Thyroid gland (tissue), 4 donors: Measurements from ENCODE around the gene CCN5. TPM values are rescaled to one million over a fixed set of nuclear protein-coding genes. Genes with fewer than 3 reads are reported as not detected.
A peak's percentile ranks its signal among the peaks of the same experiment; 100 is the strongest.

ENCODE experiments used
- DNase-seq, 2 donors: peaks; one replicate each; pipeline ENCODE4 v3.0.0-alpha.2; 2019
- H3K27ac ChIP-seq, 3 donors: fragments of 200-600 bp; sonication (generic); 1 replicate in 2 of 3; 2 replicates in 1 of 3; pipeline ENCODE4 v1.5.1; 2016 to 2019; ENCODE audit warnings: mild to moderate bottlenecking in 1 of 3, moderate library complexity in 1 of 3
- H3K27me3 ChIP-seq: fragments of 200-600 bp; sonication (generic); one replicate; pipeline ENCODE4 v1.5.1; 2019
- H3K36me3 ChIP-seq, 2 donors: fragments of 200-600 bp; sonication (generic); one replicate each; pipeline ENCODE4 v1.5.1; 2016 to 2019
- H3K4me1 ChIP-seq, 2 donors: fragments of 200-600 bp; sonication (generic); one replicate each; pipeline ENCODE4 v1.5.1; 2017 to 2019
- H3K4me3 ChIP-seq, 3 donors: fragments of 200-600 bp; sonication (generic); replicated peaks in 1 of 3; 1 replicate in 2 of 3; 2 replicates in 1 of 3; pipeline ENCODE4 v1.5.1; 2016; ENCODE audit warnings: mild to moderate bottlenecking in 1 of 3
- H3K9me3 ChIP-seq: fragments of 200-600 bp; sonication (generic); one replicate; pipeline ENCODE4 v1.5.1; 2017
- POLR2A ChIP-seq, 2 donors: fragments of 450-650 bp; IDR thresholded peaks; one replicate each; pipeline ENCODE4 v1.6.1; 2017; ENCODE audit warnings: antibody characterized with exemption in 2 of 2, mild to moderate bottlenecking in 2 of 2, moderate library complexity in 1 of 2
- WGBS, 2 donors: methylation state at CpG; one replicate each; pipeline ENCODE4 v1.1.5; 2017; 5-methylcytosine and 5-hydroxymethylcytosine counted together
- intact Hi-C: fragments of 100-400 bp; cut with DNase I; formaldehyde crosslinking; loops from one replicate; pipeline ENCODE4 v1.15.1; 2023
- total RNA-seq, 4 donors: library from RNA; depleted of rRNA; stranded (reverse); fragments of >200 nt; gene quantifications; one replicate each; pipeline ENCODE4 v1.2.3, GENCODE V29; 2016
- TF ChIP-seq, protein P1 (sequence below), 6 experiments: fragments of 200-600 bp in 3 of 6; fragments of 450-650 bp in 3 of 6; sonication (generic) in 3 of 6; IDR thresholded peaks; one replicate each; pipeline ENCODE4 v1.5.1; 2016 to 2019; ENCODE audit warnings: antibody characterized with exemption in 6 of 6, mild to moderate bottlenecking in 2 of 6, inconsistent platforms in 1 of 6, moderate library complexity in 1 of 6

CCN5 gene
- total RNA-seq, 4 donors from 2014 or later = 4.7 to 47.6 (median 26.6) TPM

DNA sequence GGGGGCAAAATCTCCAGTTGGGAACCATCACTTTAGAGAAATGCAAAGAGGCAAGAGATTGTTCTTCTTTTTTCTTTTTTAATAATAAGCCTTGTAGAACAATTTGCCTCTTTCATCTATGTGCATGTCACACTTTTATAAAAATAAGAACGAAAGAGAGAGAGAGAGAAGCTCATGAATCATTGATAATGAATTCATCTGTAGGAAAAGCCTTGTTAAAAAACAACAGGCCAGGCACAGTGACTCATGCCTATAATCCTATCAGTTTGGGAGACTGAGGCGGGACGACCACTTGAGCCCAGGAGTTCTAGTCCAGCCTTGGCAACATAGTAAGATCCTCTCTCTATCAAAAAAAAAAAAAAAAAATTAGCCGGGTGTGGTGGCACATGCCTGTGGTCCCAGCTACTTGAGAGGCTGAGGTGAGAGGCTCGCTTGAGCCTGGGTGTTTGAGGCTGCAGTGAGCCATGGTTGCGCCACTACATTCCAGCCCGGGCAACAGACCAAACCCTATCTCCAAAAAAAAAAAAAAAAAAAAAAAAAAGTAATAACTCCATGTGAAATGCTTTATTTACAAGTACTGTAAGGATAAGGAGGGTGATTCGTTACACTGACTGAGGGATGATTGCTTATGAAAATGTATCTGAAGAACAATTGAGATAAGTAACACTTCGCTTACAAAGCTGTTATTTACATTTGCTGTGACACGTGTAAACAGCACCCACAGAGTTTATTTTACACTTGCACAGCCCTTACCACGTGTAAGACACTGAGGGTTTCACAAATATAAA, 6.0 kb downstream of the CCN5 start:
- Histone ChIP-seq H3K4me1 (peaks cover 4 to 18% of the 10 kb centered on the region in 2 donors), H3K36me3 (no peaks in the 10 kb centered on the region), H3K9me3 (no peaks in the 10 kb centered on the region), H3K4me3 (no peak overlapping the region), H3K27me3 (no peaks in the 10 kb centered on the region), H3K27ac (peak overlapping the region; percentile 4 to 71 (median 49))
- DNase-seq = no peak
- 55 to 70% methylated on average over 11 of the region's 11 CpGs for WGBS, 2 donors
- TF ChIP-seq, protein P1, sequence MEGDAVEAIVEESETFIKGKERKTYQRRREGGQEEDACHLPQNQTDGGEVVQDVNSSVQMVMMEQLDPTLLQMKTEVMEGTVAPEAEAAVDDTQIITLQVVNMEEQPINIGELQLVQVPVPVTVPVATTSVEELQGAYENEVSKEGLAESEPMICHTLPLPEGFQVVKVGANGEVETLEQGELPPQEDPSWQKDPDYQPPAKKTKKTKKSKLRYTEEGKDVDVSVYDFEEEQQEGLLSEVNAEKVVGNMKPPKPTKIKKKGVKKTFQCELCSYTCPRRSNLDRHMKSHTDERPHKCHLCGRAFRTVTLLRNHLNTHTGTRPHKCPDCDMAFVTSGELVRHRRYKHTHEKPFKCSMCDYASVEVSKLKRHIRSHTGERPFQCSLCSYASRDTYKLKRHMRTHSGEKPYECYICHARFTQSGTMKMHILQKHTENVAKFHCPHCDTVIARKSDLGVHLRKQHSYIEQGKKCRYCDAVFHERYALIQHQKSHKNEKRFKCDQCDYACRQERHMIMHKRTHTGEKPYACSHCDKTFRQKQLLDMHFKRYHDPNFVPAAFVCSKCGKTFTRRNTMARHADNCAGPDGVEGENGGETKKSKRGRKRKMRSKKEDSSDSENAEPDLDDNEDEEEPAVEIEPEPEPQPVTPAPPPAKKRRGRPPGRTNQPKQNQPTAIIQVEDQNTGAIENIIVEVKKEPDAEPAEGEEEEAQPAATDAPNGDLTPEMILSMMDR (IDR thresholded peaks at IDR 0.05) = no peak
- TF ChIP-seq POLR2A (IDR thresholded peaks at IDR 0.05) = no peak
- intact Hi-C loops = no loop called here

DNA sequence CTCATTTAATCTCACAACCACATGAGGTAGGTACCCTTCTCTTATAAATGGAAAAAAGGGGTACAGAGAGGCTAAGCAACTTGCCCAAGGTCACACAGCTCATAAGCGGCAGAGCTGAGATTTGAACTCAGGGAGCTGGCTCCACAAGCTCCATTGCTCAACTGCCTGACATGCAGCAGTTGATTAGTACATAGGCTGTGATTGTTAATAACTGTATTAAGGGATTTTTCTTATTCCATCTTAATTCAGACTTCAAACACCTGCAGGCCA, 6.6 kb downstream of the CCN5 start:
- H3K9me3 ChIP-seq = no peaks in the 10 kb centered on the region
- H3K36me3 ChIP-seq = no peaks in the 10 kb centered on the region
- no peak for TF ChIP-seq POLR2A (IDR thresholded peaks at IDR 0.05)
- TF ChIP-seq, protein P1 (IDR thresholded peaks at IDR 0.05) = no peak
- H3K4me1 ChIP-seq = peaks cover 4 to 18% of the 10 kb centered on the region in 2 donors
- intact Hi-C loops = no loop called here
- H3K27me3 ChIP-seq = no peaks in the 10 kb centered on the region
- DNase-seq = no peak
- WGBS, 2 donors = 94 to 95% methylated on average over 1 of the region's 1 CpG
- H3K4me3 ChIP-seq = no peak overlapping the region
- H3K27ac ChIP-seq = peak overlapping the region in 1 of 3 donors; percentile 30

DNA sequence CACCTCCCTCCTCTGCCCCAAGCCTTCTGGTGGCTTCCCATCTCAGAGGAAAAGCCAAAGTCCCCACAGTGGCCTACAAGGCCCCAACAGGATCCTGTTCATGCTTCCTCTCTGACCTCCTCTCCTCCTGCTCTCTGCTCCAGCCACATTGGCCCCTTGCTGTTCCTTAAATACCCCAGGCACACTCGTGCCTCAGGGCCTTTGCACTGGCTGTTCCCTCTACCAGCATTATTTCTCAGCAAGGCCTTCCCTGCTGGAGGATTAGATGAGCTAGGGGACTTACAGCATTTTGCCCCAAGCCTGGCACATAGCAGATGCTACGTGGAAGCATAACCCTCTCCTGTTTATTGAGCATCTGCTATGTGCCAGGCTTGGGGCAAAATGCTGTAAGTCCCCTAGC, 7.8 kb downstream of the CCN5 start:
- Histone ChIP-seq H3K9me3 (no peaks in the 10 kb centered on the region), H3K4me3 (no peak overlapping the region), H3K27ac (no peak overlapping the region), H3K4me1 (peaks cover 4 to 18% of the 10 kb centered on the region in 2 donors), H3K36me3 (no peaks in the 10 kb centered on the region), H3K27me3 (no peaks in the 10 kb centered on the region)
- no peak for DNase-seq
- WGBS, 2 donors = 95 to 97% methylated on average over 2 of the region's 2 CpGs
- TF ChIP-seq POLR2A (IDR thresholded peaks at IDR 0.05) = no peak
- intact Hi-C loops = no loop called here

DNA sequence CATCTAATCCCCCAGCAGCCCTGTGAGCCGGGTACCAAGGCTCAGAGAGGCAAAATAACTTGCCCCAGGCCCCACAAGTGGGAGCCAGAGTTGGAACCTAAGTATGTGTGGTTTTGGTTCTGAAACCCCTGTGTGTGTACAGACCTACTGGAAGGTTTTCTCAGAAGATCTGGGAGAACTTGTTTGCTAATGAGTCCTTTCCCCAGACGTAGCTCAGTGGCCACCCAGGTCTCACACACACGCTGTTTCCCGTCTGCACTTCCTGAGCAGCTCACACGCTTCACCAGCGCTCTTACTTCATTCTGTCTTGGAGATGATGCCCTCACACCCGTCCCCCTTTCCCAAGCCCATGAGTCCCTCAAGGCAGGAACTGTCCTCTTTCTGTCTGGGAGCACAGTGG, 8.2 kb downstream of the CCN5 start:
- no peak for DNase-seq
- H3K27me3 ChIP-seq = no peaks in the 10 kb centered on the region
- H3K36me3 ChIP-seq = no peaks in the 10 kb centered on the region
- no peak overlapping the region for H3K4me3 ChIP-seq
- H3K4me1 ChIP-seq = peaks cover 4 to 18% of the 10 kb centered on the region in 2 donors
- no peak overlapping the region for H3K27ac ChIP-seq
- 87 to 92% methylated on average over 7 of the region's 7 CpGs for WGBS, 2 donors
- no peaks in the 10 kb centered on the region for H3K9me3 ChIP-seq
- intact Hi-C loops = no loop called here
- no peak for TF ChIP-seq POLR2A (IDR thresholded peaks at IDR 0.05)
- TF ChIP-seq, protein P1 (IDR thresholded peaks at IDR 0.05) = no peak

DNA sequence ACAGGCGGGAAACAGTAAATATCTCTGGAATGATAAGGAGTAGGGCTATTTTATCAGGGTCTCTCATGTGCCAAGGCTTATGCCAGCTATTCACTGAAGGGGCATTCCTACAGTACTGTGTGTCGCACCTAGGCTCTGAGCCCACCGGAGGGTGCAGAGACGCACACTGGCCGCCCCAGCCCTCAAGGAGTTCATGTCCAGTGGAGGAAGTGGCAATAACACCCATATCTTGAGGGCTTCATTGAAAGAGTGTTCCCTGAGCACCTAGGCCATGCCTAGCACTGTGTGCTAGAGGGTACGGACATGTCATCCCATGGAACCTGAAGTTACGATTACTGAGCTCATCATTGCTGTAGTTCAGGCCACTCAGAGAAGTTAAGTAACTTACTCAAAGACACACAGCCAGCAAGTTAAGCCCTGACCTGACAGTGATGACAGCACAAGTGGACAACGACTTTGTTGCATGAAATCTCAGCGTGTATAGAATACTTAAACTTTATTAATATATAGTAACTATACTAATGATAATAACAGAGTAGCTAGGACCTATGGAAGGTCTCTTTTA, 8.7 kb downstream of the CCN5 start:
- no peak overlapping the region for H3K27ac ChIP-seq
- intact Hi-C loops = no loop called here

More for the DNA sequence above, 8.7 kb downstream of the CCN5 start:
- Histone ChIP-seq H3K36me3 (no peaks in the 10 kb centered on the region), H3K9me3 (no peaks in the 10 kb centered on the region), H3K4me1 (peaks cover 4 to 22% of the 10 kb centered on the region in 2 donors), H3K4me3 (no peak overlapping the region), H3K27me3 (no peaks in the 10 kb centered on the region)
- WGBS, 2 donors = 93 to 94% methylated on average over 9 of the region's 9 CpGs
- no peak for TF ChIP-seq POLR2A (IDR thresholded peaks at IDR 0.05)
- TF ChIP-seq, protein P1 (IDR thresholded peaks at IDR 0.05) = no peak
- DNase-seq = no peak
